GM23248 (cell line): ENCODE measurements around the gene SH2D3A. TPM values are rescaled to one million over a fixed set of nuclear protein-coding genes. Genes with fewer than 3 reads are reported as not detected.
"Not testable (repeated sequence)": the region's sequence is repeated elsewhere in the genome, so short reads cannot be mapped to it uniquely, and the experiment has no call there.

Source experiments
- DNase-seq: peaks from one replicate; pipeline ENCODE4 v3.0.0-alpha.2; 2015
- H2AFZ ChIP-seq: fragments of 200-600 bp; sonication (generic); 2 replicates; pipeline ENCODE4 v1.6.1; 2016; ENCODE audit warnings: antibody characterized with exemption
- H3F3A ChIP-seq: fragments of 200-600 bp; sonication (generic); 2 replicates; pipeline ENCODE4 v1.6.1; 2016; ENCODE audit warnings: mild to moderate bottlenecking, antibody characterized with exemption, mixed run types; ENCODE audit not compliant: insufficient read depth
- H3K27ac ChIP-seq: fragments of 200-600 bp; sonication (generic); 2 replicates; pipeline ENCODE4 v1.5.1; 2016; ENCODE audit warnings: mild to moderate bottlenecking
- H3K27me3 ChIP-seq: fragments of 200-600 bp; sonication (generic); replicated peaks from 2 replicates; pipeline ENCODE4 v1.6.1; 2016; ENCODE audit warnings: mild to moderate bottlenecking; ENCODE audit not compliant: insufficient read depth
- H3K36me3 ChIP-seq: fragments of 200-600 bp; sonication (generic); 2 replicates; pipeline ENCODE4 v1.6.1; 2016; ENCODE audit warnings: low read depth, mild to moderate bottlenecking
- H3K4me1 ChIP-seq: fragments of 200-600 bp; sonication (generic); 2 replicates; pipeline ENCODE4 v1.6.1; 2016; ENCODE audit warnings: mild to moderate bottlenecking; ENCODE audit not compliant: insufficient read depth
- H3K4me2 ChIP-seq: fragments of 200-600 bp; sonication (generic); one replicate; pipeline ENCODE4 v1.6.1; 2016; ENCODE audit warnings: mild to moderate bottlenecking; ENCODE audit not compliant: unreplicated experiment
- H3K4me3 ChIP-seq: fragments of 200-600 bp; sonication (generic); 2 replicates; pipeline ENCODE4 v1.5.1; 2016; ENCODE audit warnings: mild to moderate bottlenecking
- H3K79me2 ChIP-seq: fragments of 200-600 bp; sonication (generic); 2 replicates; pipeline ENCODE4 v1.6.1; 2016; ENCODE audit warnings: mild to moderate bottlenecking; ENCODE audit not compliant: insufficient read depth
- H3K9ac ChIP-seq: fragments of 200-600 bp; sonication (generic); 2 replicates; pipeline ENCODE4 v1.6.1; 2016; ENCODE audit warnings: mild to moderate bottlenecking
- H3K9me2 ChIP-seq: fragments of 200-600 bp; sonication (generic); 2 replicates; pipeline ENCODE4 v1.6.1; 2016; ENCODE audit warnings: mixed run types, mild to moderate bottlenecking, moderate library complexity; ENCODE audit not compliant: insufficient read depth
- H3K9me3 ChIP-seq: fragments of 200-600 bp; sonication (generic); one replicate; pipeline ENCODE4 v1.6.1; 2017; ENCODE audit warnings: low read depth
- H4K20me1 ChIP-seq: fragments of 200-600 bp; sonication (generic); 2 replicates; pipeline ENCODE4 v1.6.0; 2016; ENCODE audit not compliant: insufficient read depth
- EZH2 ChIP-seq: fragments of 200-600 bp; sonication (generic); IDR thresholded peaks from 2 replicates; pipeline ENCODE4 v1.6.1; 2018; ENCODE audit warnings: antibody characterized with exemption, mild to moderate bottlenecking; ENCODE audit not compliant: insufficient read depth, poor library complexity, severe bottlenecking
- EZH2phosphoT487 ChIP-seq: fragments of 200-600 bp; sonication (generic); IDR thresholded peaks from 2 replicates; pipeline ENCODE4 v1.6.1; 2018; ENCODE audit warnings: antibody characterized with exemption, moderate library complexity, mild to moderate bottlenecking, low read depth; ENCODE audit not compliant: insufficient read depth
- WGBS, 2 experiments: methylation state at CpG; one replicate each; pipeline ENCODE4 v1.1.6; 2015 to 2017; ENCODE audit warnings: low lambda C conversion rate in 2 of 2, low coverage in 1 of 2; ENCODE audit errors: missing lambda C conversion rate in 2 of 2; 5-methylcytosine and 5-hydroxymethylcytosine counted together
- in situ Hi-C: fragments of 300-500 bp; cut with MboI; formaldehyde crosslinking; loops from 2 replicates; pipeline ENCODE4 v1.15.0; 2020
- polyA plus RNA-seq: library from polyadenylated mRNA; unstranded; fragments of >200 nt; fragmentation: Nextera tagmentation; extraction: Ambion mirVana; gene quantifications from 2 replicates; pipeline ENCODE4 v1.2.1, GENCODE V29; 2016
- total RNA-seq: library from RNA; depleted of rRNA; stranded (reverse); fragments of >200 nt; shearing (Covaris generic); gene quantifications from 2 replicates; pipeline ENCODE4 v1.2.3, GENCODE V29; 2014

Gene SH2D3A
- total and polyA plus RNA-seq, 2 experiments from 2014 or later: not detected

- H2AFZ ChIP-seq: no peak overlapping the region
- WGBS, 2 experiments: 29 to 43% methylated on average over 8 of the region's 8 CpGs
- in situ Hi-C loops: no loop called here
- H3K79me2 ChIP-seq: no peaks in the 10 kb centered on the region
- no peaks in the 10 kb centered on the region for H3K9me2 ChIP-seq
- DNase-seq: no peak
- H3F3A ChIP-seq: no peaks in the 10 kb centered on the region
- TF ChIP-seq EZH2 (no peak), EZH2phosphoT487 (no peak)
- no peak overlapping the region for H3K4me3 ChIP-seq
- no peak overlapping the region for H3K9ac ChIP-seq
- H3K4me2 ChIP-seq: no peak overlapping the region
- no peak overlapping the region for H3K27ac ChIP-seq
- H3K9me3 ChIP-seq: no peaks in the 10 kb centered on the region
- H3K4me1 ChIP-seq: no peaks in the 10 kb centered on the region
- H3K27me3 ChIP-seq: peaks cover 15% of the 10 kb centered on the region
- H4K20me1 ChIP-seq: no peaks in the 10 kb centered on the region
- no peaks in the 10 kb centered on the region for H3K36me3 ChIP-seq
Observed at GRCh38 chr19:6765738-6766356, 1.4 kb downstream of the SH2D3A start.

- H3K4me3 ChIP-seq, H3K4me2 ChIP-seq, H3K4me1 ChIP-seq, H4K20me1 ChIP-seq, H3K79me2 ChIP-seq, H3K9me3 ChIP-seq, H3K9ac ChIP-seq, DNase-seq, H3K36me3 ChIP-seq, H3F3A ChIP-seq, H3K9me2 ChIP-seq, in situ Hi-C loops, H3K27ac ChIP-seq, H2AFZ ChIP-seq: not testable (repeated sequence)
- H3K27me3 ChIP-seq: peaks cover 15% of the 10 kb centered on the region
- 53 to 67% methylated on average over 6 to 8 of the region's 8 CpGs for WGBS, 2 experiments
Observed at GRCh38 chr19:6762253-6762797, 4.9 kb downstream of the SH2D3A start.

GRCh38 chr19:6761053-6761676, 6.1 kb downstream of the SH2D3A start:
- H3F3A ChIP-seq: no peaks in the 10 kb centered on the region
- in situ Hi-C loops: no loop called here
- no peak overlapping the region for H3K4me2 ChIP-seq
- no peaks in the 10 kb centered on the region for H3K9me3 ChIP-seq
- peaks cover 6% of the 10 kb centered on the region; the same call in 1 of the 2 replicates for H3K27me3 ChIP-seq
- no peaks in the 10 kb centered on the region for H3K79me2 ChIP-seq
- DNase-seq: peak; percentile 27
- 74 to 78% methylated on average over 4 of the region's 4 CpGs for WGBS, 2 experiments
- no peak overlapping the region for H2AFZ ChIP-seq
- no peaks in the 10 kb centered on the region for H4K20me1 ChIP-seq
- no peaks in the 10 kb centered on the region for H3K36me3 ChIP-seq
- TF ChIP-seq EZH2: no peak
- no peak for TF ChIP-seq EZH2phosphoT487
- no peaks in the 10 kb centered on the region for H3K9me2 ChIP-seq
- H3K27ac ChIP-seq: no peak overlapping the region
- H3K4me1 ChIP-seq: no peaks in the 10 kb centered on the region
- H3K4me3 ChIP-seq: no peak overlapping the region
- H3K9ac ChIP-seq: no peak overlapping the region

- Histone ChIP-seq H3K4me3 (no peak overlapping the region), H3K79me2 (no peaks in the 10 kb centered on the region), H4K20me1 (no peaks in the 10 kb centered on the region), H3F3A (no peaks in the 10 kb centered on the region), H3K4me2 (no peak overlapping the region), H3K4me1 (no peaks in the 10 kb centered on the region), H3K9me3 (no peaks in the 10 kb centered on the region), H3K27ac (no peak overlapping the region), H3K9me2 (no peaks in the 10 kb centered on the region), H3K27me3 (peaks cover under 1% of the 10 kb centered on the region; the same call in 1 of the 2 replicates), H3K36me3 (no peaks in the 10 kb centered on the region), H3K9ac (no peak overlapping the region), H2AFZ (no peak overlapping the region)
- no peak for DNase-seq
- TF ChIP-seq EZH2 (no peak), EZH2phosphoT487 (no peak)
- in situ Hi-C loops: no loop called here
- WGBS, 2 experiments: 80 to 82% methylated on average over 17 of the region's 17 CpGs
Observed at GRCh38 chr19:6760606-6761005, 6.6 kb downstream of the SH2D3A start.
